SIG-M5 treated with dmso at 0.1 percent for 504 hours (cell line): ENCODE data around the gene GATB.
A peak's percentile ranks its signal among the peaks of the same experiment; 100 is the strongest.

Source experiments
- DNase-seq: peaks from one replicate; lab custom pipeline; 2025; ENCODE audit not compliant: unreplicated experiment; lab: John Stamatoyannopoulos, UW

GATB gene

DNA sequence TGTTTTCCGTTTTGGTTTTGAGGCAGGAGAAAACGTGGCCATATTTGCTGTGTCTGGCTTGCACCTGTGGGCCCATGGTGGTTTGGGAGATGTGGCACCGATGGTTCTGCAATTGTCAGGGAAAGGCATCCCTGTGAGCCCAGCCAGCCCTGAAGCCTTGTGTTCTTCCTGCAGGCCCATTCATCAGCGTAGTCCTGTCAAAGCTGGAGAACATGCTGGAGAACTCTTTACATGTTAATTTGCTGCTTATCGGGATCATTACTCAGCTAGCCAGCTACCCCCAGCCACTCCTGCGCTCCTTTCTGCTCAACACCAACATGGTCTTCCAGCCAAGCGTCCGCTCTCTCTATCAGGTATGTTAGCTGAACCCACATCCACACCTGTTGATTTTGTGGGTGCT is 104.7 kb downstream of the GATB start:
- no peak for DNase-seq

DNA sequence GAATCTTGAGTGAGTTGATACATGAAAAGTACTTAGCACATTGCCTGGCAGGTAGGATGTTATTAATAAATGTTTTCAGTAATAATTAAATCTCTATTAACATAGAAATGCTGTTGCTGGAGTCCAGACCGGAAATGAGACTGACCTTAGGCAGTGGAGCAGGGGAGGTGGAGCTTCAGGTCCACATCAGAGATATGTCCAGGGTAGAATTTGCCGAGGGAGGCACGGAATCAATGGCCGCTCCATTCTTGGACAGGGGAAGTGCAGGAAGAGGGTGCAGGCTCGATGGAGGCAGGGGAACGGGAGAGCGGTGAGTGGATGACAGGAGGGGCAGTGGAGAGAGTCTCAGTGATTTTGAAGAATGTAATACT is 107.3 kb downstream of the GATB start:
- no peak for DNase-seq

DNA sequence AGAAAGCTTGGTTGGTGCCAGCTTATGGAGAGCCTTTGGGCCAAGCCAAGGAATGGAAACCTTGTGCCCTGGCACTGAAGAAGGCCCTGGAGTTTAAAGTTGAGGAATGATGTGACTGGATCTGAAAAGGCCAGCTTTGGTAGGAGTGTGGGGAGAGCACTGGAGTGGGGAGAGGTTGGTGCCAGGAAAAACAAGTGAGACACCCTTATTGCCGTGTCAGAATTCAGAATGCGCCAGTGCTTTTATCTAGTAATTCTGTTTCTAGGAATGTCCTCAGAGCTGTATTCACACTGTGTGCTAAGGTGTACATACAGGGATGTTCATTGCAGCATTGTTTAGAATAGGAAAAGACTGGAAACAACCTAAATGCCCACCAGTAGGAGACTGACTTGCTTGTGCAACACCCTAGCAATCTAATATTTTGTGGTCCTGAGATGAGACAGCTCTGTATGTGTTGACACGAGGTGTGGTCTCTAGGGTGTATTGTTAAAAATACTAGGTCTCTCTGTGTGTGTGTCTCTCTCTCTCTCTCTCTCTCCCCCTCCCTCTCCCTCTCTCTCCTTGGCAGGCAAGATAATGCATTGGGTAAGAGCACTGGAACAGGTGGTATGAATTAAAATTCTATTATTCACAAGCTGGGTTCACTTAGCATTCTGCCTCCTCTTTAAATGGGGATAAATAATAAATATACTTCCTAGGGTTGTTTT is 107.8 kb downstream of the GATB start:
- DNase-seq, result no peak

DNA sequence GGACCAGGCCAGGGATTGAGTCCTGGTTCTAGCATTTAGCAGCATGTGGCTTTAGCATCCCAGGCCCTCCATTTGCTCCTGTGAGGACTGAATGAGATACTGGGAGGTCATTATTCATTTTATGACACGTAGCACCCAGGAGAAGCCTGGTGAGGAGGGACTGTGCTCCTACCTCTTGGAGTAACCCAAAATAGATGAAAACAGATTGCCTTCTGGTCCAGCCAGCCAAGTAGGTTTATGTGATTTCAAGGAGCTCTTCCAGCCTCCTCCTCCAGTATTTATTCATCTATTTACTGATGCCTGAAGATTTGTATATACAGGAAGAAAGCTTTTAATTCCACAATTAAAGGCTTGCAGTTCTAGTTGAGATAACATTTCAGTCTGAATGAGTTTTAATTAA is 109.3 kb downstream of the GATB start:
- no peak for DNase-seq

DNA sequence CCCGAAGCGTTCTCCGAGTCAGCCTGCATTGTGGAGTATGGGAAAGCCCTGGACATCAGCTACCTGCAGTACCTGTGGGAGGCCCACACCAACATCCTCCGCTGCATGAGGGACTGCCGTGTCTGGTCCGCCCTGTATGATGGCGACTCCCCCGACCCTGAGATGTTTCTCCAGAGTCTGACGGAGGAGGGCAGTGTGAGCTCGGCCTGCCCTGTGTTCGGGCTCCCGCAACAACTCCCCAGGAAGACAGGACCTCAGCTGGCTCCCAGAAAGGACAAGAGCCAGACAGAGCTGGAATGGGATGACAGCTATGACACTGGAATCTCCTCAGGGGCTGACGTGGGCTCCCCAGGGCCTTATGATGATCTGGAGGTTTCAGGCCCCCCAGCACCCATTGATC is 111.3 kb downstream of the GATB start:
- no peak for DNase-seq

DNA sequence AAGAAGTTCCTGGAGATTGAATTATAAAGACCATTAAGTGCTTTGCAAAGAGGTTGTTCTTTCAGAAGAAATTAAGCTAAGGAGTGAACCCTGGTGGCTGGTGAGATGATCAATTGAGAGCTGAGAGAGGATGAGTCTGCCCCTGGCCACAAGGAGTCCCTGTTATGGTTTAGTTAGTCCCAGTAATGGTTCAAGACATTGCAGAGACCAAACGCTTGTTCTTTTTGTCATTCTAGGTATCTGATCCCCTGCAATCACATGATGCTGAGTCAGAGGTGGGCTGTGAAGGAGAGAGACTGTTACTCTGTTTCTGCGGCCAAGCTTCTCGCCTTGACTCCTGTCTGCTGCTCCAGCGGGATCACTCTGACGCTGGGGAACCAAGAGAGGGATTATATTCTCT is 114.5 kb downstream of the GATB start:
- DNase-seq, result no peak

DNA sequence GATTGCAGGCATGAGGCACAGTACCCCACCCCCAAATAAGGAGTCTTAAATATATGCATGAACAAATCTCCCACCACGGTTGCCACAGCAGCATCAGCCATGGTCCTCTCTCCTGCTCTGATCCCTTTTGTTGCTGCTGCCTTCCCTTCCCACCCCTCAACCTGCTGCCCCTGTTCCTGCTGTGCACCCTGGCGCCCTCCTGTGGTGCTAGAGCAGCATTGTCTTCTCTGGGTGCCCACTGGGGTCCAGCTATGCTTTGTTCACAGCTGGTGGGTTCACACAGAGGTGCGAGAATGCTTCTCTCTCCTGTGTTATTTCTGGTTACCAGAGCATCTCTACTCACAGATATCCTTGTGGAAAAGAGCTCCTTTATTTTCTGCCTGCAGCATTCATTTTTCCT is 116.2 kb downstream of the GATB start:
- DNase-seq, result peak; percentile 7

DNA sequence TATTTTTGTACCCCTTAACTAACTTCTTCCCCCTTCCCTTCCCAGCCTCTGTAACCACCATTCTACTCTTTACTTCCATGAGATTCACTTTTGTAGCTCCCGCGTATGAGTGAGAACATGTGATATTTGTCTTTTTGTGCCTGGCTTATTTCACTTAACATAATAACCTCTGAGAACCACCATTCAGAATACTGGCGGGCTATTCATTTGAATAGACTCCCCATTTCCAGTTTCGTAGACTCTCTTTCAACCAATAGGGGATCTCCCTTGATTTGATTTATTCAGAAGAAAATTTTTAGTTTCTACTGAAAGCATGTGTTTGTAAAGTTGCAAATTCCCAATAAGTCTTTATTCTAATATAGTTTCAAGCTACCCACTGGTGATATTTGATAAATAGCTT is 117.2 kb downstream of the GATB start:
- DNase-seq, result no peak

DNA sequence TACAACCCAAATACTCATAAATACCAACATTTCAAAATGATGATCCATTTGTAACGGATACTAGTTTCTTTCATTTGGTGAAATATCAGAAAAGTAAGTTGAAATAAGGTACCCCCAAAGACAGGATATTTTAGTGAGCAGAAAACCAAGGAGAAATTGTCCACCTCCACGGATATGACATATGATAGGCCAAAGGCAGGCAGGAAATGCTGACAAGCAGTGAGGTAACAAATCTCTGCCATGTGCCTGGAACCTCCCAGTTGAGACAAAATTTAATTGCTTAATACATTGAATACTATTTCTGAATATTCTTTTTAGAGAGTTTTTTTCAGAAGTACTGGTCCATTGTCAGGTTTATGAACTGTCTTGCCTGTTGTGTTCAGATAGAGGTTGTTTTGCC is 118.8 kb downstream of the GATB start:
- no peak for DNase-seq

DNA sequence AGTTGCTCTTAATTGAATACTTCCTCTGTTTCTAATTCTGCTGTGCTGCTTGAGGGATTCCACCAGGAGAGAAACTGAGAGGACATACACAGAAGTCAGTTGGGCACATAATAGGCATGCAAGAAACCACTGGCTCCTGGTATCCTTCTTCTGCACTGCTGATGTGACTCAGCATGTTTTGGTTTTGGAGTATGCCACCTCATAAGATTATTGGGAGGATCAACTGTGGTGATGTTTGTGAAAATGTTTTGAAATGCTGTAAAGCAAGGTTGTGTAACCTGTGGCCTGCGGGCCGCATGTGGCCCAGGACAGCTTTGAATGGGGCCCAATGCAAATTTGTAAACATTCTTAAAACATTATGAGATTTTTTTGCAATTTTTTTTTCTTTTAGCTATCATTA is 119.6 kb downstream of the GATB start:
- DNase-seq, result peak; percentile 54

DNA sequence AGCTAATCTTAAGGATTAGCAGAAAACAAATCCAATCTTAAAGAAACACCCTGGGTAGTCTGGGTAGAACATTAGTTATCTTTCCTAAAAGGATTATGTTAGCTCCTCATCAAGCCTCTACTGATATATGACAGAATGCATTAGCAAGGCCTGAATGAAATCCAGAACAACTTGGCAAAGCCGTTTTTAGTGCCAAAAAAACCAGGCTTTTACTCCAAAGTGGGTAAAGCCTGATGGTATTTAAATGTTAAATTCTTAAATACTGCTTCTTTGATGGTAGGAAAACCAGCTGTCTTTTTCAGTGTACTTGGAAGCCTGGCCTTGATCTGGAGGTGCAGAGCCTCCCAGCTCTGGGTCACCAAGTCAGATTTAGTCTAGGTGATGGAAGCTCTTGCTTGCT is 120.4 kb downstream of the GATB start:
- no peak for DNase-seq

DNA sequence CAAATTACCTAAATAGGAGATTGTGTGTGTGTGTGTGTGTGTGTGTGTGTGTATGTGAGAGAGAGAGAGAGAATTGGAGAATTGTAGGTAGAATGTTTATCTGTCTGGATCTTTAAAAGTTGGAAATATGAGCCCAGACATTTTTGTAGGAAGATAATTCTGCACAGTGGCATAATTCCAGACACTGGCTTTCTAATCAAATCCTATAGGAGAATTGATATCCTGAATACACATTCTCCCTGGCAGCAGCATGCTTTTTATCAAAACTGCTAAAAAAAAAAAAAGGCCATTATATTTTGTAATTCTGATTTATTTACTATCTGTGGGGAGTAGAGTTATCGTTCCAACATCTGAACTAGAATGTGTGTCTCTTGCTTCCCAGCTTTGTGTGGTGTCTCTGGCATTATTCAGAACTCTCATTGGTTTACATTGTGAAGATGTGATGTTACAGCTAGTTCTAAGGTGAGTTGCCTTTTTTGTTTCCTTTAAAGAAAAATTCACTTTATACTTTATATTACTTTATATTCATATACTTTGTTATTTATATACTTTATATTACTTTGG is 122.4 kb downstream of the GATB start:
- no peak for DNase-seq

DNA sequence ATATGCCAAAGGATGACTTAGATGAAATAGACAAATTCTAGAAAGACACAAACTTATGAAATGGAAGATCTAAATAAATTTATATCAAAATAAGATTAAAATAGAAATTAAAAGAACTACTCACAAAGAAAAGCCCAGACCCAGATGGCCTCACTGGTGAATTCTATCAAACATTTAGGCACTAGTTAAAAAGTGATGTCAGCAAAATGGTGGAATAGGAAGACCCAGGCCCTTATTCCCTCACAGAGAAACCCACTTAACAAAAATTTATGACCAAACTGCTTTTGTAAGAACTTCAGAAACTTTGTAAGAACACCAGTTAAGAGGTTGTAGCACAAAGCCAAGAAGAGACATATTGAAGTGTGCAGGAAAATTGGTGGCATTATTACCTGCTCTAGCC is 129.5 kb downstream of the GATB start:
- no peak for DNase-seq

DNA sequence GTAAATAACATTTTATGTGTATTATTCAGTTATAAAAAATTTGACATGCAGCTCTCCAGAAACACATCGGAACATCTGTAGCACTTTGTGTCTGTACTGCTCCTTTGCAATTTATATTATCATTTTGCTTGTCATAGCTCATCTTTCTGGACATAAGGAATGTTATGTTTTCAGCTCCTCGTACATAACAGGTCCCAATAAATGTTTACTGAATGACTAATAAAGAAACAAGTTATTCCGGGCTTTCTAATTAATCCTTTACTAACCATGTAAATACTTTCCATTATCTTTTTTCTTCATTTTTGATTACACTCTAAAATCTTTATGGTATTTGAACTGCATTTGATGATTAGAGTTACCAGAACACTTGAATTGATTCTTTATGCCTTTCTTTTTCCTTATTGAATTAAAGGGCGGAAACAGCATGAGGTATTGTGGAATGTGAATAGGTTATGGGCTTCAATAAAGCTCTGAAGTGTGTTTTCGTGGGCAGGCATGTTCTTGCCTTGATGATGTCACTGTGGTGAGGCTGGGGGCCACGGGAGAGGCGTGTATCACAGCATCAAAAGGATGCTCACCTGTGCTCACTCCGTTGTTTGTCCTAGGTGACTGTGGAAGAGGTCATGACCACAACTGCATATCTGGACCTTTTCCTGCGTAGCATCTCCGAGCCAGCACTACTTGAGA is 131.6 kb downstream of the GATB start:
- DNase-seq, result no peak

DNA sequence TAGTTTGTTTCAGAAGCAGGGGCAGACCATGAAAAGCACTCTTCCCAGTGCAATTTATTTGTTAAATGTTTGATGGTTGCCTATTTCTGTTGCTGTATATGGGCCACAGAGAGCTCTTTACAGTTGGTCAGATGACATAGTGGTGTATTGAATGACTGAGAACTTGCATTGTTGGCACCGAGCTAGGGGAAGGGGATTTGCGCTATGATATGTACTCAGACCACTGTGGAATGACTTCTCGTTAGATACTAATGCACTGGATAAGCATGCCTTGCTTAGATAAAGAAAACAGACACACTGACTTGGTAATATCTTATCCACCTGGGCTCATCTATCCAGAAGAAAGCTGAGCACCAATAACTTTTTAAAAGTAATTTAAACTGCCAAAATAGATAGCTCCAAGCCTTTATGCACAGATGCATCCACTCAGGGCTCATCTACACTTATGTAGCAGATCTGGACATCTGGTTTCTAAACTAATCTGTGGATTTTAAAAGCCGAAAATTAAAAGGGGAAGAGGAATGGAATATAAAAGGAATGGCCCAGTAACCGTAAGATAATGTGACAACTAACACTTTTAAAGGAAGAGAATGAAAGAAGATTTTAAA is 132.7 kb downstream of the GATB start:
- DNase-seq, result no peak

DNA sequence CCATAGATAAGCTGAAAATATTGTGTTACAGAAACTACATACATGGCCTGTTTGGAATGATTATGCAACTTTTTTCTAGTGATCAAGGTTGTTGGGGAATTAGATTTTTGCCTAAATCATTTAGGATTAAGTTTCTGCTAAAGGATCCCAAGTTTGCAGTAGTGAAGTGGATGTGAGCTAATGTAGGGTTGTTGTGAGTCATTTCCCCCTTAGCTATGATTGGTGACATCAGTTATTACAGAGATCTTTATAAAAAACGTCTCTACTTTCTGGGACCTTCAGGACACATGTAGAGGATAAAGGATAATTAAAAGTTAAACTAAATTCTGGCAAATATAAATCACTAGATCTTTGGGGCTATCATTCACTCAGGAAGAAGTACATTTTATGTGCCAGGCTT is 133.3 kb downstream of the GATB start:
- no peak for DNase-seq

DNA sequence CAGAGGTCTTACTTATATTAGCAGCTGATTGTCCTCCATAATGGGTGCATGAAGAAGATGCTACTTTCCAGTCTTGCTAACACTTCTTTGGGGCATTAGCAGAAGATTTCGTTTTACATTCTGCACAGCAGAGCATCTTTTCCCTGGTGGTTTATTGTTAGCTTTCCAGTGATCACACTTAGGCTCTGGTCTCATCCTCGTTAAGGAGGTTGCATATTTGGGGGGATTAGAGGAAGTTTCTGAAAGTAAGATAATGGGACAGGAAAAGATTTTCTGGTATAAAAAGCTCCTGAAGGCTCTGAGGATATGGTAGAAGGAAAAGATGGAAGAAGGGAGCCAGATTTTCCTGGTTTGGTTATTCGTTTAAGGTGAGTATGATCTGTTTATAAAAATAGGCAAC is 134.1 kb downstream of the GATB start:
- no peak for DNase-seq

DNA sequence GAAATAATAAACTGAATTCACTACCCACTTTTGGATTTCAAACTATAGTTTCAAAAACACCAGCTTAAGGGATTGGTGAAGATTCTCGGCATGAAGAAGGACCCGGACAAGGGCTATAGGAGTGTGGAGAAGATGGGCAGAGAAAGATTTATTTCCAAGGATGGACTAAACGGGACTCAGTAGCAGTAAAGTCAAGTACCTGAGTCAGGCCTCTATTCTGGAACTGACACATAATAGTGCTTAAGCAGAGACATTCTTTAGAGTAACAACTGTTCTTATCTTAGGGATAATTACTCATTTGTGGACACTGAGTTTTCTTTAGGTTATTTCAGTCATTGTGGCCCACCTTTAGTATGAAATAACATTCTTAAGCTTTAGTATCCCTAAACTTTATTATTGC is 134.6 kb downstream of the GATB start:
- no peak for DNase-seq

DNA sequence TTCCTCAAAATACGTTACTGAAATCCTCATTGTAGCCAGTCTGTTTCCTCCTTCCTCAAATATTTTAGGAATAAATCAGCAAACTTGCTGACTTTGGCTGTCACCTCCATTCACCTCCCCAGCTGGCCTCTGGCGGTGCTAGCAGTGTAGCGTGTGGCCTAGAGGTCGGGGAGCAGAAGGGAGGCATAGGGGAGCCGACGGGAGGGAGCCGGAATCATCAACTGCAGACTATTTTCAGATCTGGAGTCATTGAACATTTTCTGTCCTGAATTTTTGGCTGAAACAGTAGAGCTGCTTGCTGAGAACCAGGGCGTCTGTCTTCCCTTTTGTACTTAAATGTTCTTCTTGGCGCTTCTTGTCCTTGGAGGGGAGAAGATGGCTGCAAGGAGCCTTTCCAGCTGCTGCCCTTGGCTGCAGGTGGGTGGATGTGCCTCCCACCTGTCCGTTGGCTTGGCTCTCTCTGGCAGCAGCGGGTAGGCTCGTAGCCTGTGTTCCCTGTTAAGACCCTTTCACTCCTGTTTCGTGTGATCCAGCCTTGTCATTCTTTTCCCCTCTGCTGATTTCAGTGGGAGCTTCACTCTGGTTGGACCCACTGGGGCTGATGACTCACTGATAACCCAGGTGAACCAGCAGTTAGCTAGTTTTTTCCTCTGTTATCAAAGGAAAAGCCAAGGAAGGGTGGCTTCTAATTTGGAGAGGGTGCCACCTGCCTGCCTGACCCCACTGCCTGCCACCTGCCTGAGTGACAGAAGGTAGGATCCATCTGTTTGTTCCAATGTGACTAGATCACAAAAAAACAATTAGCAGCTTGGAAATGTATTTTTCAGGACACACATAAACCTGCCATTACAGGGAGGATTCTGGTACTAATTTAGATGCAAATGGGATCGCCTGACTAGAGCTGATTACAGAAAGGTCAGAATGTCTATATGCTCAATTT is 135.9 kb downstream of the GATB start:
- DNase-seq, result no peak
